Stimulated activated CD4-positive, alpha-beta T cell treated with anti-CD3 and anti-CD28 coated beads, Interleukin-2, amount 100 ng/mL, for 48 hours (primary cell): Measurements from ENCODE around the gene C2CD2L.
"Not testable (repeated sequence)": the region's sequence is repeated elsewhere in the genome, so short reads cannot be mapped to it uniquely, and the experiment has no call there.

Experiments
- DNase-seq, 2 donors: peaks; one replicate each; pipeline ENCODE4 v3.0.0-alpha.2; 2020

The C2CD2L gene

DNA sequence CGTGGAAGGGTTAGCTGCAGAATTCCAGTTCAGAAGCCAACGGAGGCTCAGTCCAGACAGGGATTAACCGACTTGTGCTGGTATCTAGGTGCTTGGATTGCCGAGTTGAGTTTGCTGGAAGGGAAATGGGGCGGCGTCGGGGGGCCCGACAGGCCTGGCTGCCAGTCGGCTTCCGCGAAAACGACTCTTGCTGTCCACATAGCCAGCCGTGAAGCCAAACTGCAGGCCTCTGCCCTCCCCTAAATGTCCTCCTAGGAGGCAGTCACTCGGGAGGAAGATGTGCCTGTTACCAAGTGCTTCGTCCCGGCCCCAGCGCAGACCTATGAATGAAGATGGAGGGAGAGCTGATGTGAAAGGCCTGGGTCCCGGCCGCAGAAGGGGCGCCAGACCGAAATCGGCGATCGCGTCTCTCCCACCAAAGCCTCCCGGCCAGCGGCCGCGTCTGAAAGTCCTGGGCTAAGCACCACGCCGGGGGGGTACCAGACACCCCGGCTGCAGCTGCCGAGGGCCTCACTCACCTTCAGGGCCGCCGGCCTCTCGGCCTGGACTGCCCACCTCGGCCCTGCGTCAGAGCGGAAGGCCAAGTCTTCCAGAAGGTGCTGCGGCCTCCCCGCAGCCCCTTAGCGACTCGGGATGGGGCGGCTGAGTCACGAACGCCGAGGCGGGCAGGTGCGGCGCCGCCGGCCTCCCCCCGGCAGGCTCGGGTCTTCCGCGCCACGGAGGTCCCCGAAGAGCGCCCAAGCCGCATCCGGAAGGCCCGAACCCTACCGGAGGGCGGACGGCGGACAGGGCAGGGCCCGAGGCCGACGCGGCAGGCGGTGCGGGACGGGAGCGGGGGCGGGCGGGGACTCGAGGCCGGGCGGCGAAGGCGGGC lies 13.0 kb upstream of the C2CD2L start:
- DNase-seq, result peak in 1 of 2 donors; percentile 32

DNA sequence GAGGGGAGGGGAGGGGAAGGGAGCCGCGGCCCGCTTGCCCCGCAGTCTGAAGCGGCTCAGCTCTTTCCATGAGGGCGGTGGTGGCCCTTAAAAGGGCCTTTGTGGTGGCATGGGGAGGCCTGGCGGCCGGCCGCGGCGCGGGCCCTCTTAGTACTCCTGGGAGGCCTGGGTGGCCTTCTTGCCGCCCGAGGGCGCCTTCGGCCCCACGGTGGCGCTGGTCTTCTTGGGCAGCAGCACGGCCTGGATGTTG lies 12.4 kb upstream of the C2CD2L start:
- DNase-seq, result peak in 1 of 2 donors; percentile 48

DNA sequence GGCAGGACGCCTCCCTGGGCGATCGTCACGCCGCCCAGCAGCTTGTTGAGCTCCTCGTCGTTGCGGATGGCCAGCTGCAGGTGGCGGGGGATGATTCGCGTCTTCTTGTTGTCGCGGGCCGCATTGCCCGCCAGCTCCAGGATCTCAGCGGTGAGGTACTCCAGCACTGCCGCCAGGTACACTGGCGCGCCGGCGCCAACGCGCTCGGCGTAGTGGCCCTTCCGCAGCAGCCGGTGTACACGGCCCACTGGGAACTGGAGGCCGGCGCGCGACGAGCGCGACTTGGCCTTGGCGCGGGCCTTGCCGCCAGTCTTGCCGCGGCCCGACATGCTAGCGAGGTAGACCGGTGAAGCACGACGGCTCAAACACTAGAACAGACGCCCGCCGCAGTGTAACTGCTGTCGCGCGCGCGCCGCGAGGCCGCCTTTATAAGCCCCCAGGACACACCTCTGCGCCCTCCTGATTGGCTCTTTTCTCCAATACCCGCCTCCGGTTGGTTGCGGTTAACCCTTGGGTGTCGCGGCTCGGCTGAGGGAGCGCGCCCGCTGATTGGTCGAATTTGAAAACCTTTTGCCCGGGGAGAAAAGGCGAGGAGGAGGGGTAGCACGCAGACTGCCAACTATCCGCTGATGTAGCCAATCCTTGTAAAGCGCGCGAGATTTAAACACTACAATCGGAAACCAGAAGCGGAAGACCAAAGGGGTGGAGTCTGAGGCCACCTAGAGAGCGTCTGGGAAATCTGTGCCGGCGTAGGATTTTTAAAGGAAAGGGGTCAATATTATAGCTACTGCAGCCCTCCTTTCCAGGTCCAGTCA lies 11.9 kb upstream of the C2CD2L start:
- peak; percentile 99 for DNase-seq

DNA sequence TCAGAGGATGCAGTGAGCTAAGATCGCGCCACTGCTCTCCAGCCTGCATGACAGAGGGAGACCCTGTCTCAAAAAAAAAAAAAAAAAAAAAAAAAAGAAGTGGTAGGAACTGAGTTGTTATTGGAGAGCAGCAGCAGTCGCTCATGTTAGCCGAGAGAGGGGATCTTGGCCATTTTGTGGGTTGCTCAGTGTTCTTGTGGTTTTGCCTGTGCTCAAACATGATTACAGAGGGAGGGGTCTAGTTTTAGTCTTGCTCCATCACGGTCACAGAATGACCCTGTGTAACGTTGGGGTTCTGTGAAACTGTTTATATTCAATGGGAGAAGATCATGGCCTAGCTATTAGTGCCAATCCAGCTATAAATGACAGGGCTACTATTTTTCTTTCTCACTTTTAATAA lies 7.4 kb upstream of the C2CD2L start:
- DNase-seq, result no peak

DNA sequence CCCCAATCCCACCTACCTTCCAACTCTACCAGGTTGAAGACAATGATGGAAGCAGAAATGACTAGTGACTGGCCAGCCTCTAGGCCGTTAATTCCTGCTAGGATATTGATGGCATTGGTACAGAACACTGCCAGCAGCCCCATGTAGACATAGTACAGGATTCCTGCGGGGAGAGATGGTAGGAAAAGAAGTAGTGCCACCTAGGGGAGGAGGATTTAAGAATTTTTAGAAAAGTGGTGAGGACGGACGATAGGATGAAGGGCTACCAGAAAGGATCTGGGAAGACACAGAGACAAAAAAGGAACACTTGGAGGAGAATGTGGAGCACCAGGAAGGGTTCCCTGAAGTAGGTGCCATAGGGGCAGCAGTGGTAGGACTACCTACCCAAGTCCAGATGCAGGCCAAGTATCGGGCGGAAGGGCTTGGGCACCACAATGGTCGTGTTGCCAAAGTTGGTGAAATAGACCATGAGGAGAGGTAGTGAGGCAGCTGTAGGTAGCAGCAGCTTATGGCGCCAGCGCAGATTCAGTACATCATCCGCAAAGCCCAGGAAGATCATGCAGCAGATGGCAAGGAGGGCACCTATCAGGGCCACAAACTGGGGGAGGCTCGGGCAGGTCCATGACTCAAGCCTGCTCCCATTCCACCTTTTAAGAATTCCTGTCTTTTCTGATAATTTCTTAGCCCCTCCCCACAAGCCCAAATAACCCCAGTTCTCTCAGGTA lies 6.7 kb upstream of the C2CD2L start:
- DNase-seq, result no peak

DNA sequence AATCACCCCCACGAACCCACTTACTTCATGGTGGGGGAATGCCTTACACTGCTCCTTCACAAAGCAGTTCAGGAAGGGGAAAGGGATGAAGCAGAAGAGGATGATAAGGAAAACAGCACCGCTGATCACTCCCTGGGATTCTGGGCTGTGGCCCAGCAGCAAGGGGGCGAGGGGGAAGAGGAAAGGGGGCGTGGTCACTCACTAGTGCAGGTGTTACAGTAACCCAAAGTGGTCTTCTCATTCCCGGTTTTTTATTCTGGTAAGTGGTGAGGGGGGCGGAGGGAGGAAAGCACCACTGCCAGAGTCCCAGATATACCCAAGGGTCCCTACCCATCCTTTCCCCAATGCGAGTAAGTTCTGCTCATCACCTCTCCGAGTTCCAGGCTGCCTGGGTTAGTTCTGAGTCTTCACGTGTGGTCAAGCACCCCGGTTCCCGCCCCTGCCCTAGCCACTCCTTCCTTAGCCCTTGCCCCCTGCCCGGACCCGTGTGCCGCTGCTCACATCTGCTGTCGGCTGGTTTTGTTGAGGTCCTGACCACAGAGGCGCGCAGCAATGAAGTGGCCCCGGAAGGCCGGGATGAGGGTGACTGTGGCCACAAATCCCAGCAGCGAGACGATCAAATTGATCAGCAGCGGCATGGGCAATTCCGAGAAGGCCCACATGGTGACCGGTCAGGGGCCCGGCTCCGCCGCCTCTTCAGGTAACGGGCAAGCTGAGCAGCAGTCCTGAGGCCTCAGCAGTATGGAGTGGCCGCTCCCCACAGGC lies 6.0 kb upstream of the C2CD2L start:
- peak in 1 of 2 donors; percentile 6 for DNase-seq

DNA sequence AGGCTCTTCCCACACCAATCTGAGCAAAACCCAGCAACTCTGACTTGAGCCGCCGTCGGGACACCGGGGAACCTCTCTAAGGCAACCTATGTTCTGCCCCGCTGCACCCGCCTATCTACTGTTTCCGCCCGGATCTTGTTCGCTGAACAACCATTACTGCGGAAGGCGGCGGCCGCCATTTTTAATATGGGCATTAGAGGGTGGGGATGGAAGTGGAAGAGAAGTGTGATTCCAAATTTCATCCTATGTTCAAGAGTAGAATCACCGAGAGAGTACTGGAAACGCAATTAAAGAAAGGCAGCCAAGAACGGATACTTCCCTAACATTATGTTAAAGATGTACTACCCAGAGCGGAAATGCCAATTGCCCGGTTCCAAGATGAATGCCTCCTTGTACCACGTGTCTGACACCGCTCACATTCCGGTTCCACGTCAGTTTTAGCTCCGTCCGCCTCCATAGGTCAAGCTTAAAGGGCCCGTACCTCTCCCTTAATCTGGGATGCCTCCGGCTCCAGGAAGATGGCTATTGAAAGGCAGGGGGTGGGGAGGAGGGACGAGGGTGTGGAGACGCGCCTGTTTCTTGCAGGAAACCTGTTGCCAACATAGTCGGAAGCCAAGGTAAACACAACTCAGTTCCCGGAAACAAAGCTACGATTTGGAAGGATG lies 5.3 kb upstream of the C2CD2L start, which contains the start of gene DPAGT1:
Gene DPAGT1 (minus strand): TSS at position 95 of the 665 bp plus-strand sequence. CDS start 198 bp downstream, outside the sequence.
- DNase-seq, result peak; percentile 77 to 83

DNA sequence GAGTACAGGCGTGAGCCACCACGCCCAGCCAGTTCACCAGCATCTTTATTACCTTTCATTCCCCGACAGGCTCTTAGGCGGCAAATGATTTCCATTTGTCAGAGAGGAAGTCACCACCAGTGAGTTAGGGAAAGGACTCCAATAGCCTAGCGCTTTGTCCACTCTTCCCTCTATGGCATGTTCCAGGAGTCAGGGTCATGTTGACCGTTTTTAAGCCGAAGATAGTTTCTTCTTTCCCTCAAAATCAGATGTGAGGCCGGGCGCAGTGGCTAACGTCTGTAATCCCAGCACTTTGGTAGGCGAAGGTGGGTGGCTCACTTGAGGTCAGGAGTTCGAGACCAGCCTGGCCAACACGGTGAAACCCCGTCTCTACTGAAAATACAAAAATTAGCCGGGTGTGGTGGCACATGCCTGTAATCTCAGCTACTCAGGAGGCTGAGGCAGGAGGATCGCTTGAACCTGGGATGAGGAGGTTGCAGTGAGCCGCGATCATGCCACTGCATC lies 3.9 kb upstream of the C2CD2L start:
- DNase-seq, result not testable (repeated sequence)

DNA sequence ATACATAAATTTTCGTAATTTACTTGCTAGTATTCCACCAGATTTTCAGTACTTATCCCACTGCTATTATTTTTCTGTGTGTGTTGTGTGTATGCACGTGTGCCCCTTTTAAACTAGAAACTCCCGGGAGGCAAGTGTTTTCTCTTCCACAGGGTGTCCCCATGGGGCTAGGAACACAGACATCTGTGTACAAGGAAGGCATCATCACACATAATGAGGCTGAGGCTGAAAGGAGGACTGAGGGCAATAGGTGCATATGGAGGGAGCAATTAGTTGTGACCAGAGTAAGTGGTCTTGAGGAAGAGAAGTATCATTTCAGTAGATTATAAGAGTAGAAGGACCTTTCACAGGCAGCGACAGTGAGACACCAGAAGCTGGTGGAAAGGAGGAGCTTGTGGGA lies 3.4 kb upstream of the C2CD2L start:
- DNase-seq, result no peak

DNA sequence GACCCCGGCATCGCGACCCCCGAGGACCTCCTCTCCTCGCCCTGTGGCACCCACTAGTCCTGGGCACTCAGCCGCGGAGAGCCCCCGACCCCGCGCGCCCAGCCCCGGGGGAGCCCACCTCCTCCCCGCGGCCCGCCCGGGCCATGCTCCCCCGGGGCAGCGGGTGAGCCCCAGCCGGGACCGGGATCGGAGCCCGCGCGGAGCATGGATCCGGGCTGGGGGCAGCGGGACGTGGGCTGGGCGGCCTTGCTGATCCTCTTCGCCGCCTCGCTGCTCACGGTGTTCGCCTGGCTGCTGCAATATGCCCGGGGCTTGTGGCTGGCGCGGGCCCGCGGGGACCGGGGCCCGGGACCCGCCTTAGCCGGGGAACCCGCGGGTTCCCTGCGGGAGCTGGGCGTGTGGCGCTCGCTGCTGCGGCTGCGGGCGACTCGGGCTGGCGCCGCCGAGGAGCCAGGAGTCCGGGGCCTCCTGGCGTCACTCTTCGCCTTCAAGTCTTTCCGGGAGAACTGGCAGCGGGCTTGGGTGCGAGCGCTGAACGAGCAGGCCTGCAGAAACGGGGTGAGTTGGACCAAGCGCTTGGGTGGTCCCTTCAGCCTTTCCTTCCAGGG lies 498 bp downstream of the C2CD2L start:
- DNase-seq, result peak in 1 of 2 donors; percentile 13

DNA sequence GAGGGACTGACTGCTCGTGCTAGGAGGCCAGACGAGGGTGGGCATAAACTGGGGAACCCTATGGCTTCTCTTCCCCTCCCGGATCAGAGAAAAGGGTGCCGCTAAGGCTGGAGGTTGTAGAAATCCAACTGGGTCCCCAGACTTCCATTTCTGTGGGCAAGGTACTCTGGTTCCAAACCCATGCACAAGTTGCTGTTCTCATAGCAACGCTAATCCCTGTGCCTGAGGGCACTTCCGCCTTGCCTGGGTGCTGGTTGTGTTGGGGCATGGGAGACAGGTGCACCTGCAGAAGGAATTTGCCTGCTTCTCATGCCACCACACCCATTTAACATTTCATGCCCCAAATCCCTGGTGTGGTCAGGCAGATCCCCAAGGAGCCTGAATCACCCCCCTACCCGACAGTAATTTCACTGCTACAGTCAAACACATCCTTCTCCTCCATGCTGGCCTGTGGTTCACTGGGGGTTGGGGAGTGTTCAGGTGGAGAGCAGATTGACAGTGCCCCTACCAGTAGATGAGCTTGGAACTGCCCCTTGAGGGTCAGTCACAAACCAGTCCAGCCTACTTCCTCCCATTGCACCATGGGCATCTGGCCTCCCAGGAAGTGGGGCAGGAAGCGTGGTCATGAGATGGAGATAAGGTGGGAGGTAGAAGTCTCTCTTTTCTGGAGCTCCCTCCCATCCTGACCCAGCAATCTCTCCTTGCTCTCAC lies 1.2 kb downstream of the C2CD2L start:
- peak in 1 of 2 donors; percentile 13 for DNase-seq

DNA sequence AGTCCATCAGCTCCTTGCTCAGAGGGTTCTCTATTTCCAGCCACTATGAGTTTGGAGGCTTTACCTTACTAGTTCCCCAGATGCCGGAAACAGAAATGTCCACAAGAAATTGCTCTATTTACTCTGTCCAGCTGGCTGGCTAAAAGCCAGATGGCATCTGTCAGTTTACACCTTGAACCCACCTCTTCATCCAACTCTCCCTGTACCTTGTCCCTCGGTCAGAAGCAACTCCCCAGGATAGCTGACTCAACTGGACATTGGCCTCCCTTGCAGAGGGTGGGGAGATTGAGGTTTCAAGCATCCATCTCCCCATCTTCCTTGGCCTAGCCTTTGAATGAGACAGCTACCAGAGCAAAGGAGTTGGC lies 1.7 kb downstream of the C2CD2L start:
- DNase-seq, result no peak

DNA sequence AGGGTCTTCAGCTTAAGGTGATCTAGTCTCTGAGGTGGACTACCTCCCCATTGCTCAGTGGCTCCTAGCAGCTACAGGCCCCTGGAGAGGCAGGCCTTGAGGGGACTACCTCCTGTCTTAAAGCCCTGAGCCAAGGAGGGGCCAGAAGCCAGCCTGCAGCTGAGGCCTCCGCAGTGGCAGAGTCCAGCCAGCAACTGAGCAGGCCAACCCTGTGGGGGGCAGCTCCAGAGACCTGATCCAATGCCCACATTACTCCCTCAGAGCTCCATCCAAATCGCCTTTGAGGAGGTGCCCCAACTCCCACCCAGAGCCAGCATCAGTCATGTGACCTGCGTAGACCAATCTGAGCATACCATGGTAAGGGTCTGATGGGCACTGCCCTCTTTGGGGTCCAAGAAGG lies 2.7 kb downstream of the C2CD2L start:
- DNase-seq, result no peak

DNA sequence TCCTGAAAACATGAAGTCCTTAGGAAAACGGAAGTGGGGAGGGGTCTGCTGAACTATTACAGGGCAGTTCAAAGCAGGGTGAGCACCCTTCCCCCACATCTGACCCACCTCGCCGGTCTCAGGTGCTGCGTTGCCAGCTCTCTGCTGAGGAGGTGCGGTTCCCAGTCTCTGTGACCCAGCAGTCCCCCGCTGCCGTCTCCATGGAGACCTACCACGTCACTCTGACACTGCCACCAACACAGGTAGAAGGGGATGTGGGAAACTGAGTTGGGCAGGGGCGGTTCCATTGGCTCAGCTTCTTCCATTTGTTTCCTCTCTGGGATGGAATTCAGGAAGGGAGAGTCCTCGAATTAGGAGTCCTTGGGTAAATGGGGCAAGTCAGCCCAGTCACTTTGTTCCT lies 3.3 kb downstream of the C2CD2L start:
- DNase-seq, result no peak

DNA sequence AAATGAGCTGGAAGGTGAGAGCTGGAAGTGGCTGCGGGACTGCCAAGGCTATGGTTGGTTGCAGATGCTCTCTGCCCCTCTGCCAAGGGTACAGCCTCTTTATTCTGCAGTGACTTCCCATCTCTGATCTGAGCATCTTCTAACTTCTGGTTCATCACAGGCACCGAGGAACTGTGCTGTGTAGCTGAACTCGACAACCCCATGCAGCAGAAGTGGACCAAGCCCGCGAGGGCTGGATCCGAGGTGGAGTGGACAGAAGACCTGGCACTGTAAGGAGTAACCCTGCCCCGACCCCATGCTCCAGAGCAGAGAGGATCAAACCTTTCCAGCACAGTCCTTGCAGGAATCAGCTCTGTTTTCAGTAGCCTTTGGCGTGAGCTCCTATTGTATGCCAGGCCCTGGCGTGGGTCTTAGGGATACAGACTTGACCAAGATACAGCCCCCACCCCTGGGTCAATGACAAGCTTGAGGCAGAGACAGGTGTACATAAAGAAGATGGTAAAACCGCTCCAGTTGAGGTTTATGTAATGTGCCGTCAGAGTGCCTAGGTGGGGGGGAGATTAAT lies 4.3 kb downstream of the C2CD2L start:
- DNase-seq, result no peak

DNA sequence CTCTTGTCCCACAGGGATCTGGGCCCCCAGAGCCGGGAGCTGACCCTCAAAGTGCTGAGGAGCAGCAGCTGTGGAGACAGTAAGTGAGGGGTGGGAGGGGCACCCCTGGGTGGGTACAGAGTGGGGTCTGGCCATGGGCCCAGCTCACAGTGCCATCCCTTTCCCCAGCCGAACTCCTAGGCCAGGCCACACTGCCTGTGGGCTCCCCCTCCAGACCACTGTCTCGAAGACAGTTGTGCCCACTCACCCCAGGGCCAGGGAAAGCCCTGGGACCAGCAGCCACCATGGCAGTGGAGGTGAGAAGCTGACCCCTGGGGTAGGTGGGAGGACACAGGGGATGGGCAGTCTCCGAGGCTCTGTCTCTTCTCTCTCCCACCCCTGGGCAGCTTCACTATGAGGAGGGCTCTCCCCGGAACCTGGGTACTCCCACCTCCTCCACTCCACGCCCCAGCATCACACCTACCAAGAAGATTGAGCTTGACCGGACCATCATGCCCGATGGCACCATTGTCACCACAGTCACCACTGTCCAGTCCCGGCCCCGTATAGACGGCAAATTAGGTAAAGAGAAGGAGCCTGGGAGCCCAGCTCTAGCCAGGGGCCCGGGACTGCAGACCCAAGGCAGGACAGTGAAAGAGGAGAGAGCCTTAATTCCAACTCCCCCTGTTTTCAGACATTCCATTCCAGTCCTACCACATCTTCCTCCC lies 5.3 kb downstream of the C2CD2L start:
- no peak for DNase-seq

DNA sequence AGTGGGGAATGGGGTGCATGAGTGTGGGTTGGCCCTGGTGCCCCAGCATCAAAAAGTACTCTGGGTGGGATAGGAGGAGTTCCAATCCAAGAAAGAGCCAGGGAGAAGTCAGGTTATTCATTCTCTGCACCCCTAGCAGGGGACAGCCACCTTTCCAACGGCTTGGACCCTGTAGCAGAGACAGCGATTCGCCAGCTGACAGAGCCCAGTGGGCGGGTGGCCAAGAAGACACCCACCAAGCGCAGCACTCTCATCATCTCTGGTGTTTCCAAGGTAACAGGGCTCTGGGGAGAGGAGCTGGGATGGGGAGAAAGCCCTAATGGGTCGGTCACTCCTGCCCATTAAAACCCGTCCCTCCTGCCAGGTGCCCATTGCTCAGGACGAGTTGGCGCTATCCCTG lies 6.6 kb downstream of the C2CD2L start:
- DNase-seq, result no peak

DNA sequence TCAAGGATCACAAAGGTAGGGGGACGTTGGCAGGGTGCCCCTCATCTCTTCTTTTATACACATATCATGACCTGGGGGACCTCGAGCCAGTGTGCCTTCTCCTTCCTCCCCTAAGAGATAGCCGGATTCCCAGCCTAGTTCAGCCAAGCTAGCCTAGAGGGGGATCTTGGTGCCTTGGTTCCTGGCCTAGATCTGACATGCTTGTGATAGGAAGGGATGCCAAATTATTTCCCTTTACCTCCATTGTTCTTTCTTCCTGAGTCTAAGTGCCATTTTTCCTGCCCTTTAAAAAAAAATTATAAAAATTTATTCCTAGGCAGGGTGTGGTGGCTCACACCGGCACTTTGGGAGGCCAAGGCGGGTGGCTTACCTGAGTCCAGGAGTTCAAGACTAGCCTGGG lies 7.2 kb downstream of the C2CD2L start:
- no peak for DNase-seq

DNA sequence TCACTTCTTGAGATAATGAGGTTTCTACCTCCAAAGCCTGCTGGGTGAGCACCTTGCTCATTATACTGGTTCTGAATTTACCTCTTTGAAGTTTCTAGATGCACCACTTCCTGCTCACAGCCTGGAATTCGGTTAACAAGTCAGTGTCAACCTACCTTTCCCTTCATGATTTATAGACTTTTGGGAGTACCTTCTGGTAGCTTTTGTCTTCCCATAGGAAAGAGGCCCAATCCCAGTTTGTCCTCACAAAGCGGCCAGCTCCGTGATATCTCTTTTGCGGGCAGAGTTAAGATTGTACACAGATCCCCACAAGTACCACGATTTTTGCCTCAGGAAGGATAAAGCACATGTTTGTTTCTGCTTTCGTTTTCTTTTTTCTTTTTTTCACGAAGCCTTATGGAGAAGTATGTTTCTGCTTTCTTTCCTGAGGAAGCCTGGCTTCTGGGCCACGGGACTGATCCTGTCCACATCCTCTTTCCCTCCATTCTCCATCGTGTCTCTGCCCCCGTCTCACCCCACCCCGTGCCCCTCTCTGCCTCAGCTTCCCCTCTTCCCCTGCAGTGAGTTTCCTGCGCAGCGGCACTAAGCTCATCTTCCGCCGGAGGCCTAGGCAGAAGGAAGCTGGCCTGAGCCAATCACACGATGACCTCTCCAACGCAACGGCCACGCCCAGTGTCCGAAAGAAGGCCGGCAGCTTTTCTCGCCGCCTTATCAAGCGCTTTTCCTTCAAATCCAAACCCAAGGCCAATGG lies 8.5 kb downstream of the C2CD2L start:
- DNase-seq, result peak in 1 of 2 donors; percentile 18
